Fibroblast of villous mesenchyme (primary cell): ENCODE measurements around the gene TSPAN3. TPM values are rescaled to one million over a fixed set of nuclear protein-coding genes. Genes with fewer than 3 reads are reported as not detected.

Experiments
- DNase-seq: peaks from one replicate; pipeline ENCODE4 v3.0.0-alpha.2; 2010; ENCODE audit warnings: low read depth
- H3K4me3 ChIP-seq: 2 replicates; pipeline ENCODE4 v1.5.1; 2011; ENCODE audit warnings: low read depth, mild to moderate bottlenecking, low read length
- CTCF ChIP-seq: IDR thresholded peaks from 2 replicates; pipeline ENCODE4 v1.5.1; 2012; ENCODE audit warnings: low read depth, mild to moderate bottlenecking, low read length; ENCODE audit not compliant: insufficient read depth
- total RNA-seq: library from RNA; depleted of rRNA; stranded (reverse); fragments of >200 nt; gene quantifications from 2 replicates; pipeline ENCODE4 v1.2.3, GENCODE V29; 2012

The TSPAN3 gene
- total RNA-seq, 1 donor = 203 TPM

- DNase-seq = no peak
- no peak for TF ChIP-seq CTCF
- no peak overlapping the region for H3K4me3 ChIP-seq
These were observed 61.1 kb downstream of the TSPAN3 start for GRCh38 chr15:77009646-77010311.

GRCh38 chr15:77009176-77009575, 61.7 kb downstream of the TSPAN3 start:
- DNase-seq = no peak
- H3K4me3 ChIP-seq = no peak overlapping the region
- TF ChIP-seq CTCF = no peak

- H3K4me3 ChIP-seq = no peak overlapping the region
- DNase-seq = no peak
- TF ChIP-seq CTCF = no peak
These were observed 66.7 kb downstream of the TSPAN3 start for GRCh38 chr15:77004189-77004588.

GRCh38 chr15:77002954-77003912, 67.7 kb downstream of the TSPAN3 start:
- no peak overlapping the region for H3K4me3 ChIP-seq
- no peak for TF ChIP-seq CTCF
- no peak for DNase-seq

- no peak for DNase-seq
- no peak overlapping the region for H3K4me3 ChIP-seq
- TF ChIP-seq CTCF = no peak
These were observed 68.5 kb downstream of the TSPAN3 start for GRCh38 chr15:77002436-77002835.

- no peak for DNase-seq
- no peak overlapping the region for H3K4me3 ChIP-seq
- no peak for TF ChIP-seq CTCF
These were observed 68.9 kb downstream of the TSPAN3 start for GRCh38 chr15:77001966-77002365.
